ENCODE results near the gene TMEM101.
"Not testable (repeated sequence)": the region's sequence is repeated elsewhere in the genome, so short reads cannot be mapped to it uniquely, and the experiment has no call there.

The TMEM101 gene

GRCh38 chr17:43974382-43975266, 40.1 kb downstream of the TMEM101 start:
- DNase-seq (ENCODE audit: low read depth), result no peak
- no peak for TF ChIP-seq CTCF (IDR thresholded peaks at IDR 0.05; ENCODE audit: low read length, missing control alignments)
- H3K4me3 ChIP-seq (replicated peaks; ENCODE audit: low read depth, low read length), result no peak overlapping the region

GRCh38 chr17:43972444-43973212, 42.1 kb downstream of the TMEM101 start:
- DNase-seq (ENCODE audit: low read depth); H3K4me3 ChIP-seq (replicated peaks; ENCODE audit: low read depth, low read length): not testable (repeated sequence)

- DNase-seq (ENCODE audit: low read depth); H3K4me3 ChIP-seq (replicated peaks; ENCODE audit: low read depth, low read length): not testable (repeated sequence)
Observed at GRCh38 chr17:43971436-43971835, 43.3 kb downstream of the TMEM101 start.

- H3K4me3 ChIP-seq (replicated peaks; ENCODE audit: low read depth, low read length), result no peak overlapping the region
- DNase-seq (ENCODE audit: low read depth), result no peak
- no peak for TF ChIP-seq CTCF (IDR thresholded peaks at IDR 0.05; ENCODE audit: low read length, missing control alignments)
Observed at GRCh38 chr17:43970366-43970765, 44.4 kb downstream of the TMEM101 start.

- DNase-seq (ENCODE audit: low read depth), result no peak
- no peak for TF ChIP-seq CTCF (IDR thresholded peaks at IDR 0.05; ENCODE audit: low read length, missing control alignments)
- H3K4me3 ChIP-seq (replicated peaks; ENCODE audit: low read depth, low read length), result no peak overlapping the region
Observed at GRCh38 chr17:43967251-43967875, 47.4 kb downstream of the TMEM101 start.

- no peak for DNase-seq (ENCODE audit: low read depth)
- no peak overlapping the region for H3K4me3 ChIP-seq (replicated peaks; ENCODE audit: low read depth, low read length)
- no peak for TF ChIP-seq CTCF (IDR thresholded peaks at IDR 0.05; ENCODE audit: low read length, missing control alignments)
Observed at GRCh38 chr17:43966276-43966675, 48.5 kb downstream of the TMEM101 start.

GRCh38 chr17:43962479-43962878, 52.3 kb downstream of the TMEM101 start:
- TF ChIP-seq CTCF (IDR thresholded peaks at IDR 0.05; ENCODE audit: low read length, missing control alignments), result no peak
- no peak overlapping the region for H3K4me3 ChIP-seq (replicated peaks; ENCODE audit: low read depth, low read length)
- DNase-seq (ENCODE audit: low read depth), result no peak
